Immature natural killer cell (primary cell): ENCODE data around the gene FTH1. TPM values are rescaled to one million over a fixed set of nuclear protein-coding genes. Genes with fewer than 3 reads are reported as not detected.
"Not testable (repeated sequence)": the region's sequence is repeated elsewhere in the genome, so short reads cannot be mapped to it uniquely, and the experiment has no call there.

ENCODE experiments used
- DNase-seq, 3 donors: peaks; one replicate each; pipeline ENCODE4 v3.0.0; 2022; ENCODE audit warnings: mixed read lengths in 1 of 3
- H3K27ac Mint-ChIP-seq, 6 donors: one replicate each; pipeline ENCODE4 v1.8.0; 2020; ENCODE audit warnings: mixed read lengths in 6 of 6, mild to moderate bottlenecking in 5 of 6, inconsistent platforms in 4 of 6, moderate library complexity in 3 of 6
- H3K27me3 Mint-ChIP-seq, 3 donors: one replicate each; pipeline ENCODE4 v1.8.0; 2020 to 2021; ENCODE audit warnings: low read depth in 3 of 3, mild to moderate bottlenecking in 3 of 3, mixed read lengths in 3 of 3, moderate library complexity in 3 of 3, inconsistent platforms in 1 of 3
- H3K36me3 Mint-ChIP-seq, 3 donors: one replicate each; pipeline ENCODE4 v1.8.0; 2020; ENCODE audit warnings: mixed read lengths in 3 of 3, inconsistent platforms in 2 of 3, mild to moderate bottlenecking in 2 of 3
- H3K4me1 Mint-ChIP-seq, 2 donors: one replicate each; pipeline ENCODE4 v1.8.0; 2020; ENCODE audit warnings: inconsistent platforms in 2 of 2, mild to moderate bottlenecking in 2 of 2, mixed read lengths in 2 of 2, moderate library complexity in 1 of 2
- H3K4me3 Mint-ChIP-seq, 5 donors: one replicate each; pipeline ENCODE4 v1.8.0; 2020; ENCODE audit warnings: mild to moderate bottlenecking in 5 of 5, mixed read lengths in 5 of 5, inconsistent platforms in 3 of 5, moderate library complexity in 3 of 5
- H3K9me3 Mint-ChIP-seq, 6 donors: one replicate each; pipeline ENCODE4 v1.8.0; 2020; ENCODE audit warnings: mild to moderate bottlenecking in 6 of 6, mixed read lengths in 6 of 6, inconsistent platforms in 4 of 6, moderate library complexity in 3 of 6
- polyA plus RNA-seq, 3 donors: library from polyadenylated mRNA; unstranded; fragments of 300-500 nt; fragmentation: Illumina TruSeq; gene quantifications; one replicate each; pipeline ENCODE4 v1.2.3, GENCODE V29; 2021

Gene FTH1
- polyA plus RNA-seq, 3 donors from 2014 or later: 1,906 to 2,262 (median 2,182) TPM

- peak overlapping the region in 3 of 5 donors; percentile 20 to 48 (median 40) for H3K4me3 Mint-ChIP-seq
- no peaks in the 10 kb centered on the region for H3K4me1 Mint-ChIP-seq
- H3K27ac Mint-ChIP-seq: no peak overlapping the region
- H3K9me3 Mint-ChIP-seq: no peaks in the 10 kb centered on the region
- H3K27me3 Mint-ChIP-seq: peaks cover 4 to 12% (median 9%) of the 10 kb centered on the region in 3 donors
- DNase-seq: no peak
- no peaks in the 10 kb centered on the region for H3K36me3 Mint-ChIP-seq
Observed at GRCh38 chr11:61955422-61956135, 11.9 kb downstream of the FTH1 start.

- Mint-ChIP-seq H3K27ac (peak overlapping the region in 1 of 6 donors; percentile 50), H3K9me3 (no peaks in the 10 kb centered on the region), H3K36me3 (no peaks in the 10 kb centered on the region), H3K27me3 (peaks cover 4 to 12% (median 9%) of the 10 kb centered on the region in 3 donors), H3K4me1 (no peaks in the 10 kb centered on the region), H3K4me3 (peak overlapping the region in 3 of 5 donors; percentile 39 to 42 (median 40))
- no peak for DNase-seq
Observed at GRCh38 chr11:61954851-61955421, 12.5 kb downstream of the FTH1 start.

GRCh38 chr11:61954106-61954850 lies 13.2 kb downstream of the FTH1 start:
- Mint-ChIP-seq H3K27ac (no peak overlapping the region), H3K27me3 (peaks cover 4 to 15% (median 12%) of the 10 kb centered on the region in 3 donors), H3K4me1 (no peaks in the 10 kb centered on the region), H3K4me3 (no peak overlapping the region), H3K36me3 (no peaks in the 10 kb centered on the region), H3K9me3 (no peaks in the 10 kb centered on the region)
- DNase-seq: no peak

- H3K4me1 Mint-ChIP-seq, DNase-seq, H3K36me3 Mint-ChIP-seq, H3K27ac Mint-ChIP-seq, H3K9me3 Mint-ChIP-seq, H3K4me3 Mint-ChIP-seq: not testable (repeated sequence)
- peaks cover 4 to 16% (median 12%) of the 10 kb centered on the region in 3 donors for H3K27me3 Mint-ChIP-seq
Observed at GRCh38 chr11:61953632-61954031, 13.8 kb downstream of the FTH1 start.

GRCh38 chr11:61952882-61953281 lies 14.6 kb downstream of the FTH1 start:
- Mint-ChIP-seq H3K27ac (no peak overlapping the region), H3K4me3 (no peak overlapping the region), H3K9me3 (no peaks in the 10 kb centered on the region), H3K36me3 (no peaks in the 10 kb centered on the region), H3K4me1 (no peaks in the 10 kb centered on the region), H3K27me3 (peaks cover 4 to 17% (median 11%) of the 10 kb centered on the region in 3 donors)
- DNase-seq: no peak

DNA sequence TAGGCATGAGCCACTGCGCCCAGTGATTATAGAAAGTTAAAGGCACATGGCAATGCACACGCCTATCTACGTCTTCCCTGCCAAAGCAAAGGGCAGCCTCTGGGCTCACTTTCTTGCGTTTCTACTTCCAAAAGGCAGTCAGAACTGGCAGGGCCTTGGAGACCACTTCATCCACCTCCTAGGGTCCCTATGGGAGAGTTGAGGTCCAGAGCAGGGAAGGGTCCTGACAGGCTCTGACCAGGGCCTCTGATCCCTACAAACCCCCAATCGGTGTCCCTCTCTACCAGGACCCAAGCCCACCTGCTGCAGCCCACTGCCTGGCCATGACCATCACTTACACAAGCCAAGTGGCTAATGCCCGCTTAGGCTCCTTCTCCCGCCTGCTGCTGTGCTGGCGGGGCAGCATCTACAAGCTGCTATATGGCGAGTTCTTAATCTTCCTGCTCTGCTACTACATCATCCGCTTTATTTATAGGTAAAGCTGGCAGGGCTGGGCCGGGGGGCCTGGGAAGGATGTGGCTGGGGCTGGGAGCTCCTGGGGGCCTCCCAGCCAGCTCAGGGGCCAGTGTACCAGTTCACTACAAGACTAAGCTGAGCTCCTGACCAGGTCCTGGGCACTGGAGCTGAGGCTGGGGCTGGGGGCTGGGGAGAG lies 15.8 kb downstream of the FTH1 start:
- H3K4me1 Mint-ChIP-seq: no peaks in the 10 kb centered on the region
- H3K4me3 Mint-ChIP-seq: no peak overlapping the region
- H3K27ac Mint-ChIP-seq: no peak overlapping the region
- no peaks in the 10 kb centered on the region for H3K36me3 Mint-ChIP-seq
- no peaks in the 10 kb centered on the region for H3K9me3 Mint-ChIP-seq
- DNase-seq: no peak
- peaks cover 4 to 23% (median 14%) of the 10 kb centered on the region in 3 donors for H3K27me3 Mint-ChIP-seq

GRCh38 chr11:61950035-61950547 lies 17.3 kb downstream of the FTH1 start, which contains the start of gene BEST1:
Gene BEST1 (plus strand): TSS chr11:61950351. CDS start chr11:61951807, 1,456 bp downstream.
- Mint-ChIP-seq H3K4me1 (no peaks in the 10 kb centered on the region), H3K36me3 (no peaks in the 10 kb centered on the region), H3K27ac (peak within 1 kb of the TSS in 1 of 6 donors; percentile 7), H3K9me3 (peaks cover 0 to 2% (median 0%) of the 10 kb centered on the region in 6 donors), H3K27me3 (peaks cover 2 to 23% (median 11%) of the 10 kb centered on the region in 3 donors), H3K4me3 (no peak within 1 kb of the TSS)
- DNase-seq: no peak

DNA sequence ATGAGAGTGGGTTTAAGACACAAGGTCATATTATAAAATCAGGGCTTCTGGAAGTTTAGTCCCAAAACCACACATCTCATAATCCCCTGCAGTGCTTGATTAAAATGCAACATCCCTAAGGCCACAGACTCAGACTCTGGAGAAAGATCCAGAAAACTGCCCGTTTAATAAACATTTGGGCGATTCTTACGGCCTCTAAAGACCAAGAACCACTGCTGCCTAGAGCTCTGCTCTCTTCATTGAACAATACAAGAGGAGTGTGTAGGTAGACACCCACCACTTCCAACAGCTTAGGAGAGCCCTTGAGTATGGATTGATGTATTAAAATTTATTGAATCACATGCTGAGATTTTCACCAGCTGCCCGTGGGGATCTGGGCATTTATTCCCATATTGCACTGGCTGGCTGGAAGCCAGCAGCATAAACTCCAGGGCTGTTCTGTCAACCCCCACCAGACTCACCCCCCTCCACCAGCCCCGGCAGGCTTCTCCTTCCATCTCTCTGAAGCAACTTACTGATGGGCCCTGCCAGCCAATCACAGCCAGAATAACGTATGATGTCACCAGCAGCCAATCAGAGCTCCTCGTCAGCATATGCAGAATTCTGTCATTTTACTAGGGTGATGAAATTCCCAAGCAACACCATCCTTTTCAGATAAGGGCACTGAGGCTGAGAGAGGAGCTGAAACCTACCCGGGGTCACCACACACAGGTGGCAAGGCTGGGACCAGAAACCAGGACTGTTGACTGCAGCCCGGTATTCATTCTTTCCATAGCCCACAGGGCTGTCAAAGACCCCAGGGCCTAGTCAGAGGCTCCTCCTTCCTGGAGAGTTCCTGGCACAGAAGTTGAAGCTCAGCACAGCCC lies 18.0 kb downstream of the FTH1 start:
- peaks cover 0 to 2% (median 0%) of the 10 kb centered on the region in 6 donors for H3K9me3 Mint-ChIP-seq
- H3K27ac Mint-ChIP-seq: peak overlapping the region in 1 of 6 donors; percentile 7
- no peak overlapping the region for H3K4me3 Mint-ChIP-seq
- DNase-seq: no peak
- H3K27me3 Mint-ChIP-seq: peaks cover 2 to 23% (median 8%) of the 10 kb centered on the region in 3 donors
- H3K4me1 Mint-ChIP-seq: no peaks in the 10 kb centered on the region
- H3K36me3 Mint-ChIP-seq: no peaks in the 10 kb centered on the region

GRCh38 chr11:61948505-61948904 lies 18.9 kb downstream of the FTH1 start:
- H3K4me1 Mint-ChIP-seq: no peaks in the 10 kb centered on the region
- no peak for DNase-seq
- H3K27ac Mint-ChIP-seq: no peak overlapping the region
- H3K36me3 Mint-ChIP-seq: no peaks in the 10 kb centered on the region
- peaks cover 2 to 17% (median 5%) of the 10 kb centered on the region in 3 donors for H3K27me3 Mint-ChIP-seq
- no peak overlapping the region for H3K4me3 Mint-ChIP-seq
- H3K9me3 Mint-ChIP-seq: peaks cover 0 to 2% (median 0%) of the 10 kb centered on the region in 6 donors

DNA sequence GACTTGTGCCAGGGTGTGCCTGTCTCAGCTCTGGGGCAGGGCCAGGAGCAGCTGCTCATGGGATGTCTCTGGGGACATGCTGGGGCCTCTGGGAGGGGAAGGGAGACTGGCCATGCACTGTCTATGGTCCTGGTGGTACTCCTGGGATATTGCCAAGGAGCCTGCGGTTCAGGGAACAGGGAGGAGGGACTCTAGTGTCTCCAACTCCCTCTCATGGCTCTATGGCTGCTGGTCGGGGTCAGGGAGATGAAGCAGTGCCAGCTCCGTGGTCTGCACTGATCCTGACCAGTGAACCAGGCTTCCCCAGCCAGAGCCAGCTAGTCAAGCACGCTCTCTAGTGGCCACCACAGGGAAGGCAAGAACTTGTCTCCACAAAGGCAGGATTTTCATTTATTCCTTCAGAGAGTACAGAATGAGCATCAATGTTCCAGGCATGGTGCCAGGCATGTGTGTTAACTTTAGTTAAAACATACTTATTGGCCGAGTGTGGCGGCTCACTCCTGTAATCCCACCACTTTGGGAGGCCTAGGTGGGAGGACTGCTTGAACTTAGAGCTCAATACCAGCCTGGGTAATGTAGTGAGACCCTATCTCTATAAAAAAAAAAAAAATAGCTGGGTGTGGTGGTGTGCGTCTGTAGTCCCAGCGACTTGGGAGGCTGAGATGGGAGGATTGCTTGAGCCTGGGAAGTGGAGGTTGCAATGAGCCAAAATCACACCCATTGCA lies 19.8 kb downstream of the FTH1 start:
- H3K4me3 Mint-ChIP-seq: no peak overlapping the region
- H3K4me1 Mint-ChIP-seq: no peaks in the 10 kb centered on the region
- peak; percentile 61 to 66 (median 62) for DNase-seq
- peak overlapping the region in 2 of 6 donors; percentile 31 to 53 for H3K27ac Mint-ChIP-seq
- H3K9me3 Mint-ChIP-seq: peaks cover 0 to 2% (median 0%) of the 10 kb centered on the region in 6 donors
- peaks cover 2 to 19% (median 5%) of the 10 kb centered on the region in 3 donors for H3K27me3 Mint-ChIP-seq
- no peaks in the 10 kb centered on the region for H3K36me3 Mint-ChIP-seq

- no peaks in the 10 kb centered on the region for H3K4me1 Mint-ChIP-seq
- peaks cover 0 to 2% (median 0%) of the 10 kb centered on the region in 6 donors for H3K9me3 Mint-ChIP-seq
- no peak overlapping the region for H3K27ac Mint-ChIP-seq
- no peaks in the 10 kb centered on the region for H3K36me3 Mint-ChIP-seq
- peaks cover 2 to 19% (median 5%) of the 10 kb centered on the region in 3 donors for H3K27me3 Mint-ChIP-seq
- no peak overlapping the region for H3K4me3 Mint-ChIP-seq
- DNase-seq: no peak
Observed at GRCh38 chr11:61946894-61947293, 20.5 kb downstream of the FTH1 start.

GRCh38 chr11:61945191-61945590 lies 22.2 kb downstream of the FTH1 start:
- Mint-ChIP-seq H3K9me3 (peaks cover 0 to 2% (median 0%) of the 10 kb centered on the region in 6 donors), H3K27ac (no peak overlapping the region), H3K27me3 (peaks cover 2 to 17% (median 5%) of the 10 kb centered on the region in 3 donors), H3K4me3 (no peak overlapping the region), H3K4me1 (no peaks in the 10 kb centered on the region), H3K36me3 (no peaks in the 10 kb centered on the region)
- no peak for DNase-seq
